Epidermal melanocyte (primary cell): ENCODE measurements around the gene CCDC116.

Experiments
- DNase-seq: peaks from one replicate; pipeline ENCODE4 v3.0.0; 2011; ENCODE audit warnings: low spot score; ENCODE audit not compliant: insufficient read length

Gene CCDC116

DNA sequence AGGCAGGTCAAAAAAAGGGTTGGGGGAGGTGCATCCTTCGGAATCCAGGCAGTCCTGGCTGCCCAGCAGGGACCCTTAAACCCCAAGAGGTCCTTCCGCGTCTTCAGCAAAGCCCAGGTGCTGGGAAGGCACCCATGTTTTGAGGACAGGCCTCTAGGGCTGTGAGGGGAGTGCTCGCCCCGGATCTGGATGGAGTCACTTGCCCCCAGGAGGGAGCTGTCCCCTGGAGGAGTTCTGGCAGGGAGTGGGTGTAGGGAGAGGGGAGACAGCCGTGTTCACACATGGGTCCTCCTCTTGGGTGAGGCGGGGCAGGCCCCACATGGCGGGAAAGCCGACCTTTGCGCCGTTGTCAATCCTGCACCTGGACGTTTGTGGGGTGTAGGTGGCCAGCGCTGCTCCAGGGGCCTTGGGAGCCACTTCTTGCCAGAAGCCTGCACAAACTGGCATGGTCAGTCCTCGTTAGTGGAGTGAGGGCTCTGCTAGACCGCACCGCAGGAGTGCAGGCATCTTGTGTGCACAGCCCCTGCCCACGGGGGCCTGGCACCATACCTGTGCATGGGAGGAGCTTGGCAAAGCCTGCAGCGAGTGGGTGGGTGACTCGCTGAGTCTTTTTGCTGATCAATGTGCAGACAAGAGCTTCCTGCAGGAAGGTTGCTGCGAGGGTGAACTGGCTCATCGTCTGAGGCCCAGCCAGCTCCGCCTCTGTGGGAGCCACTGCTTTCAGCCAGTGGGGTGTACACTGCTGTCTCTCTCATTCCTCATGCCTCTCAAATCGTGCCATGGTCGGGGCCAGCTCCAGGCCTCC lies 49.2 kb downstream of the CCDC116 start:
- no peak for DNase-seq

DNA sequence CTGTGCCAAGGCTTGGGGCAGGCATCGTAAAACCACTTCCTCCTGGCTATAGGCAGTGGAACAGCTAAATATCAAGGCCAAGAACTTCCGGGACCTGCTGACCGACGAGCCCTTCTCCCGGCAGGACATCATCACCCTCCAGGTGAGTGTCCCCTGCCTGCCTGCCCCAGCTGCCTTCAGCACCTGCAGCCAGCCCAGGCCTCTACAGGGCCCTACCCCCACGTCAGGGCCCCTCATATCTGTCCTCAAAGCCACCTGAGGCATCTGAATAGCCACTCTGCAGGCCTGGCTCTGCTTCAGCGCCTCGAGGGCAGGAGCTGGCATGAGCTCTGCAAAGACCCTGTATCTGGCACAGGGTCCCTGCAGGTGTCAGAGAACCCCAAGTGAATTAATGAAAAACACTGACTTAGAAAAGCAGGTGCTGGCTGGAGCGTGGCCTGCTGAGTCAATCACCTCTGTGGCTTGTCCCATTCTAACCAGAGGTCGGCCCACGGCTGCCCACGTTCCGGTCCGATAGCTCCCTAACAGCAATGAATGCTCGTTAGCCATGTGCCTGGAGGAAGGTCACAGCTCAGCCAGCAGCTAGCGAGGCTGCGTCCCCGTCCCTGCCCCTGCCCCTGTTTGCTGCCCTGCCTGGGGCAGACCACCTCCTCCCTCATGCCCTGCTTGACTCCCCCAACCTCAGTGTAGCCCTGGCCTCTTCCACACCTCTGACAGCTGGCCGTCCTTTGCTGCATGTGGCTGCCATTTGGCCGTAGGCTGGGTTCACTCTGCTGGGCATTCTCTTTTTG lies 50.0 kb downstream of the CCDC116 start:
- DNase-seq = no peak

DNA sequence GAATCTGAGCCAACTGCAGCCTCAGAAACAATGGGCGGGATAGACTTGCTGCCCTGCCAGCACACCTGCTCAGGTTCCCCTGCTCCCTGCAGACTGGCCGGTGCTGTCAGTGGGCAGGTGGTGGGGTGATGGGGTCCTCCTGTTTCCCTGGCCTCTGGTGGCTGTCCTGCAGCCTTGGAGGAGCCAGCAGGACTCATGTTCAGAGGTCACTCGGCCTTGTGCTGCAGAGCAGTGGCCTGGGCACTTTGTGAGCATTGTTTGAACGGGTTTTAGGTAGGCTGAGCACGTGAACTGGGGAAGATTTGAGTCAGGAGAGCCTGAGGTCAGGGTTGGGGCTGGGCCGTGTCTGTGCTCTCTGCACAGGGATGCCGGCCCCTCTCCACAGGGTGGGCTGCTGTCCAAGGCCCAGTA lies 50.8 kb downstream of the CCDC116 start:
- no peak for DNase-seq

DNA sequence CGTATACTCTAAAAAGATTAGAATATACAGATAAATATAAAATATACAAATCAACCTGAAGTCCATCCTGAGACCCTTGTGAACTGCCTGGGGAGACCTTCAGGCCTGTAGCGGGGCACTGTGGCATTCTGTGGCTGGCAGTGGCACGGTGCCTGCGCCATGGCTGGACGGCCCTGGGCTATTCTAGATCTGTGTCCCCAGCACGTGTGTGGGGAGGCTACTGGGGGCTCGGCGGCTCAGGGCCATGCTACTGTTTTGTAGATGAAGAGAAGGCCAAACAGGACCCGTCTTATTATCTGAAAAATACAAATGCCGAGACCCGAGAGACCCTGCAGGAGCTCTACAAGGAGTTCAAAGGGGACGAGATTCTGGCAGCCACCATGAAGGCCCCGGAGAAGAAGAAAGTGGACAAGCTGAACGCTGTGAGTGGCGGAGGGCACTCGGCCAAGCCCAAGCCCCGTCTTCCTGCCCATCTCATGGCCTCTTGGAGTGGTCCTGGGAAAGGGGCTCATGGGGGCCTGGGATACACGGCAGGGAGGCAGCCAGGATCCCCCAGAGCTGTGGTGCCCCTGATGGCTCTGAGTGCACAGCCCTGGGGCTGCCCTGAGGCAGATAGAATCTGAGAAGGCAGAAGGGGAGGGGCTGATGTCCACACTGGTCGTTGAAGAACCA lies 52.1 kb downstream of the CCDC116 start:
- DNase-seq = no peak

DNA sequence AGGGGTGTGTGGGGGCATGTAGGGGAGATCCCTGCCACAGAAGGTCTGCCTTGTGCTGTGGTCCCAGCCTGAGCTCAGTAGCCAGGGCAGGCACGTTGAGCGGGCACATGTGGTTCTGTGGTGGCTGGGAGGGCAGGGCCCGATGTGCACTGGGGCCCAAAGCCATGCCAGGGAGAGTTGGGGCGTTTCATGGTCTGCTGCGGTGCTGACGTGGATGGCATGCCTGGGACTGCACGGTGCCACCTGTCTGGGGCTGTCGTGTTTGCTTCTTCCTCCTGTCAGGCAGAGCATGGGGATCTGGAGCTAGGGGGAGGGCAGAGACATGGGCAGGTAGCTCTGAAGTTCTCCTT lies 52.6 kb downstream of the CCDC116 start:
- DNase-seq = no peak

DNA sequence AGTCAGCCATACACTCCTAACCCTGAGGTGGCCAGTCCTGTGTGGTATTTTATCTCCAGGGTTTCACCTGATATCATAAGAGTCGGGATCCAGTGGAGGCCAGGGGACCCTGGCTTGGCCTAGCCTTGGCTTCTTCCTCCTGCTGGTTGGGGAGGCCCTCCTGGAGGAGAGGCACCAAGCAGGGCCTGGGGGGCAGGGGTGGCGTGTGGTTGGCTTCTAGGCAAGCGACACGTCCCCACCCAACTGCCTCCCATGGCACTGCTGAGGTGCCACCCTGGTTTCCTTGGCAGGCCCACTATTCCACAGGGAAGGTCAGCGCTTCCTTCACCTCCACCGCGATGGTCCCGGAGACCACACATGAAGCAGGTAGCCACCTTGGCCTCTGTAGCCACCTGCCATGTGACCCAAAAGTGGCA lies 53.6 kb downstream of the CCDC116 start:
- DNase-seq = no peak
